Measurements from ENCODE around the gene ATOH8. TPM values are rescaled to one million over a fixed set of nuclear protein-coding genes. Genes with fewer than 3 reads are reported as not detected.

The ATOH8 gene
- polyA plus RNA-seq, 3 donors: 13.0 to 17.6 (median 15.6) TPM

DNA sequence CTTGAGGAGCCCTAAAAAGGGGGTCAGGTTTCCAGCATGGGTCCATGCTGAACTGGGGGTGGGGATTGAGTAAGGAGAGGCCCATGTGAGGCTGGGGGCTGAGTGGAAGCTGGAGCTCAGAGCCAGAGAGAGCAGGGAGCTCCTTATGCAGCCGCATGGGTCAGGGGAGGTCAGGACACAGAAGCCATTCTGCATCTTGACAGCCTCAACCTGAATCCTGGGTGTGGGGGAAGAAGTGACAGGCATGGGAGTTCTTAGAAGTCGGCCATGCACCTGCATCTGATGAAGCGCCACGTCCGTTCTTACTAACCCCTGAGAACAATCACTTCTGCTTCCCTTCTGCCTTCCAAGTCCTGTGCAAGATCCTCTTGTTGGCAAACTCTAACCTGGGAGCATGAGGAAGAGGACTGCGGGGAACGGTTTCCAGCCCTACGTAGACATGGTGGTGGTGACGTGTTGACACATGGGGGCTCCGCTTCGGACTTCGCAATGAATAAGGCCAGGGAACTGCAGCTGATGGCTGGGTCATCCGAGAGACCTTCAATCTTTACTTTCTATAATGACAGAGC is 37.4 kb upstream of the ATOH8 start:
- DNase-seq: no peak

DNA sequence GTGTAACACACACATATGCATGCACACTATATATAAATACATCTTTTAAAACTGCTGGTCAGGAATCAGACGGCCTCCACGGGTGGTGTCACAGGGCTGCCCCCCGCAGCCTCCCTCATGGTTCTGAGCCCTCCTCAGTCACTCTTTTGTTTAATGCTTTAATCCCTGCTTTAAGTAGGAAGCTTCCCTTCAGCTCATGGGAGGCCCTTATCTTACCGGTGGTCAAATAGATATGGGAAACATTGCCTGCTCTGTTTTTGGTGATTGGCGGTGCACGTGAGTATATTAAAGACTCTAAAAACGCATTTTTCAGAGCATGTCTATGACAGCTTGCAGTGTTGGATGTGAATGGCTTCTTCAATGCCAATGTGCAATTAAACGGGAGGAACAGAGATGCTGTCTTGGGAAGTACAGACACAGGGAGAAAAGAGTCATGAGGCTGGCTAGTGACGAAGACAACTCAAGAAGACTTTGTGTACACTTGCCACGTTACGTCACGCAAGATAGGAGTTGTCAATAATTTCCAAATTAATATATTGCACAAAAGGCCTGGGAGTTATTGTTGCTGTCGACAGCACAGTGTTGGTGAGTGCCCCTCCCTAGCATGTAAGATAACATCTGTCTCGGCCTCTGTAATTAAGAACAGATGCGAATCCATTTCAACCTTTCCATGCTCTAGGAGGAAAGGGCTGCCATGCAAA is 36.3 kb upstream of the ATOH8 start:
- no peak for DNase-seq

GRCh38 chr2:85718009-85718391 is 35.8 kb upstream of the ATOH8 start:
- no peak for DNase-seq

DNA sequence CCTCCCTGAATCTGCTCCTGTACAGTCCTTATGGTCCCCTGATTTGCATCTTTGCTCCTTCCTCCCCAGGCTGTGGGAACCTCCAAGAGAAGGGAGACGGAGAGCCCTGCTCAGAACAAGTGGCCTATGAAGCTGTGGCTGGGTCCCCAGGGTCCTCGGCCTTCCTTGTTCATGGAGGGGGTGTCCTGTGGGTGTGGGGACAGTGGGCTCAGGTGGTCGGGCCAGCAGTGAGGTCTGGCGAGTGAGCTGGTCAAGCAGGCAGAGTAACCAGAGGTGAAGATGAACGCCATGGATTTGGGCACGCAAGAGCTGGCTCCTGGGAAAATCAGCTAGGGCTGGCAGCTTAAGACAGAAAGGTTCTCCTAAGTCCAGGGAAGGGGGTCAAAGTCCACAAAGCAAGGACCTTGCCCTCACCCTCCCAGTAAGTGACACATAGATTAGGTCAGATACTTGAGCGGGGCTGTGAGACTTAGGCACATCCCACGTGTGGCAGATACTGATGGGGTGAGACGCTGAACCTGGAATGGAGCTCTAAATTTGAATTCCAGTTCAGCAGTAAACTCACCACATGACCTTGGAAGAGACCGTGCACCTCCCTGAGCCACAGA is 34.8 kb upstream of the ATOH8 start:
- no peak for DNase-seq

DNA sequence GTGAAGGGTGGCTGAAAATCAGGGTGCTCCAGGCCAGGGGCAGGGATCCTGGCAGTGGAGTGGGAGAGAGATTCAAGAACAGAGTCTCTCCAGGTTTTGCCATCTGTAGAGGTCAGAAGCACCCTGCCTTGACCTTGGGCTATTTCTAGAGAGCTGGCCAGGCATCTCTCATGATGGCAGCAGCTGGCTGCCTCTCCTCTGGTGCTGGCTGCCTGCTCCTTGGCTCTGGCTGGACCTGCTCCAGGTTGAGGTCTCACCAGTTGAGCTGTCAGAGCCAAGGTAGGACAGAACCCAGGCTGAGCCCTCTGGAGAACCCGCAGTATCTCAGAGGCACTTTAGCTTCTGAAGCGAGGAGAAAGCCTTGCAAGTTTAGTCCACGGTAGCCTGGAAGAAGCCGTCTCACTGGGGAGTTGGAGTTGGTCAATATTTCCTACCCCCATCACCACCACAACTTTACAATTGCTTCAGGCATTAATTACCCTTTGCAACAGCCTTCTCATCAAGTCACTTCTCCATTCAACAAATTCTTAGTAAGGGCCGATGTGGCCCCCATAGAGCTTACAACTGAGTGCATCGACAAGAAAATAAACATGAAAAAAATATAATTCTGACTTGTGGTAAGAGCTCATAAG is 34.1 kb upstream of the ATOH8 start:
- DNase-seq: no peak

DNA sequence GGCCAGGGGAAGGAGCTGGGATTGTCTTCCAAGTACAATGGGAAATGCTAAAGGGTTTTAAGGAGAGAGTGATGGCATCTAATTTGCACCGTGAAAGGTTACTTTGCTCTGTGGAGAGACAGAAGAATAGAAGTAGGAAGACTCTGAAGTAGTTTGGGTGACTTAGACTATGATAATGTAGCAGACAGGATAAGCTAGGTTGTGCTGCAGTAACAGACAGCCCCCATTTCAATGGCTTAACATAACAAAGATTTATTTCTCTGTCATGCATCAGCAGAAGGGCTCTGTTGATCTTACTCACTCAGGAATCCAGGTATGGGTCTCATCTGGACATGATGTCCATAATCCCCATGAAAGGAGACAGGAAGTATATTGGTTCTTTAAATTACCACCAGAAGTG is 33.3 kb upstream of the ATOH8 start:
- DNase-seq: no peak

GRCh38 chr2:85721641-85722040 is 32.1 kb upstream of the ATOH8 start:
- DNase-seq: no peak

DNA sequence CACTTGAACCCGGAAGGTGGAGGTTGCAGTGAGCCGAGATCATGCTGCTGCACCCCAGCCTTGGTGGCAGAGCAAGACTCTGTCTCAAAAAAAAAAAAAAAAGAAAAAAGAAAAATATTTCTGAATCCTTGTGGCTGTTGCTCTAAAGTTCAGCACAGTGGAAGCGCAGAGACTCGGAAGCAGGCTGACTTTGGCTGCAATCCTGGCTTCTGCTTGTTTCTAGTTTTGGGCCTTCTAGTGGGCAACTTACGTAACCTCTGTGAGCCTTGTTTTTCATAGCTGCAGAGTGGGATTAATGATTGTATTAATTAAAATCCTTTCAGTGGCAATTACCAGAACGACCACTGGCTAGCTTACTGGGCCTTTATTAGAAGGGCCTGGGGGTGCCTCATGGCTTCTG is 31.3 kb upstream of the ATOH8 start:
- no peak for DNase-seq

GRCh38 chr2:85723707-85724360 is 30.0 kb upstream of the ATOH8 start:
- DNase-seq: no peak

DNA sequence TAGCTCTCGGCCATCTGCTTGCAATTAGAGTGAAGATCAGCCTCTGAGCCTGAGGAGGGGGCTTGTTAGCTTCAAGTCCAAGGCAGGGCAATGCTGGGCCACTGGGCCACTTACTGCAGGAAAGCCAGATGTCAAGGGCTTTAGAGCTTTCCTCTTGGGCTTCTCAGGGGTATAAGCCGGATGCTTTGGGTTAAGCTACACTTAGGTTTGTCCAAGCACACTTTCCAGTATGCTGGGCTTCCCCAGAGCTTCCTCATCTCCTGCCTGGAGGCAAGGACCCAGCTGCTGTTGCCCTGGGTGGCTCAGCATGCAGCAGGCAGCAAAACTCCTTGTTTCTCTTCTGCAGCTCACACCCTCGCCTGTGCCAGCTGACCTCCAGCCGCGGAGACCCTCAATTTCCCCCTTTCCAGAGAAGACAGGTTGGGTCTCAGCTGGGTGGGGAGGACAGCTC is 29.0 kb upstream of the ATOH8 start:
- DNase-seq: no peak

DNA sequence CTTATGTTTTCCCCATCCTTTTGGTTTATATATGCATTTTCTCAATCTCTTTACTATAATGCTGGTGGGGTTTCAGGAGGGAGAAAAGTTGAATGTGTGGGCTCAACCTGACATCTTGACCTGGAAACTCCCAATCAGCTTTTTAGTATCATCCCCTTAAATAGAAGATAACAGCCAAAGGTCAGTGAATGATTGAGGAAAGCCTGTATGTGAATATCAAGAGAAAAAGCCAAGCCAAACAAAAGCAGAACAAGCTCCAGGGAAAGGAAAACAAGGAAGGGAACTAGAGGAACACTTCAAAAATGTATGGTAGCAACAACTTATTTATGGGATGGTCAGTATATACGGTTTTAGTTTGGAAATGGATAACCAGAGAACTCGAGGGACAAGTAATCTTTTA is 28.3 kb upstream of the ATOH8 start:
- no peak for DNase-seq

DNA sequence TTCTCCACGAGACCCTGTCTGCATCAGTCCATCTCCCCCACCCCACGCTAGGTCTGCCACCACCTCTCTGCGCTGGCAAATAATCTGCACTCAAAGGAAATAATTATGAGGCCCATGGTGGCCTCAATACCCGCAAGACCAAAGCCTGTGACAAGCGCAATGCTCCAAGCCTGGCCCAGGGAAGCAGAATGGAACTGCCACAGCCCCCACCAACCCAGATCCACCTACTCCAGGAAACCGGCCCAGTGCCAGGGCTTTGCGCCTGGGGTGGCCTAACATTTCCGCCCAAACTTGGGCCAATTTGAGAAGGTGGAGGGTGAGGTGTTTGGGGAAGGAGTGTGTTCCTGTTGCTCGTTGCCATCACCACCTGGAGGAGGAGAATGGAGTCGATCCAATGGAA is 26.0 kb upstream of the ATOH8 start:
- DNase-seq: no peak

- no peak for DNase-seq
Measured at GRCh38 chr2:85728342-85728741, 25.4 kb upstream of the ATOH8 start.

DNA sequence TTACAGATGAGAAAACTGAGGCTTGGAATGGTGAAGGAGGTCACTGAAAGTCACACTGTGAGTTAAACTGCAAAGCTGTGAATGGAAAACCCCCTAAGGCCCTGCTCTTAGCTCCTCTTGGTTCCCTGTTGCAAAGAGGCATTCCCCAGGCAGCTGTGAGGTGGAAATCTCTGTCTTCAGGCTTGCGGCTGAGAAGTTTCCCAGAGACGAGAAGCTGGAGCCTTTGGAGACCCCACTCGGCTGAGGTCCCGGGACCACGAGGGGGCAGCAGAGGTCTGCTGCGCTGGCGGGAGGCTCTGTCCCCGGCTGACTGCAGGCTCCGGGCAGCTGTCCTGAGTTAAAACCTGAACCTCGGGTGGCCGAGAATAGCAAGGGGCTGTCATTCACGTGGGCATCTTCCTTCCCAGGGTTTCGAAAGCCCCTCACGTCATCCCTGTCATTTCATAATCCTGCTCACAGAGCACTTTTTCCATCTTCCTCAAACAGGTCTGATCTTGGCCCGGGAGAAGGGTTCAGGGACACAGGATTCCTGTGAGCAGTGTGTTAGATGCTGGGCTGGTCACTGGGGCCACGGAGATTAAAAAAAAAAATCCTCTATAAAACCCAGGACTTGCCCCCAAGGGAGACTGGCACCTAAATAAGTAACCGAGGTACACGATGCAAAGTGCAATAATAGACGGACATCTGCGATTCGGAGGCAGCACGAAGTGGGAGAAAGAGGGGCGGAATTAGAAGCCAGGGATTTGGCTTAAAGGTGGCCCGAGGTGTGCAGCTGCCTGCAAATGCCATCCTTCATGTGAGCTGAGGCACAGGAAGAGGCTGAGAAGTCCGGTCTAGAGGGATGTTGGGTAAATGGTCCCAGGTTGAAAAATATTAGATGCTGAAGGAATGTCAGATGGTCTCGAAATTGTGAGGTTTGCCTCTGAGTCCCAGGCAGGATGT is 24.6 kb upstream of the ATOH8 start:
- peak; percentile 78 for DNase-seq

- DNase-seq: no peak
Measured at GRCh38 chr2:85729825-85730510, 23.8 kb upstream of the ATOH8 start.

DNA sequence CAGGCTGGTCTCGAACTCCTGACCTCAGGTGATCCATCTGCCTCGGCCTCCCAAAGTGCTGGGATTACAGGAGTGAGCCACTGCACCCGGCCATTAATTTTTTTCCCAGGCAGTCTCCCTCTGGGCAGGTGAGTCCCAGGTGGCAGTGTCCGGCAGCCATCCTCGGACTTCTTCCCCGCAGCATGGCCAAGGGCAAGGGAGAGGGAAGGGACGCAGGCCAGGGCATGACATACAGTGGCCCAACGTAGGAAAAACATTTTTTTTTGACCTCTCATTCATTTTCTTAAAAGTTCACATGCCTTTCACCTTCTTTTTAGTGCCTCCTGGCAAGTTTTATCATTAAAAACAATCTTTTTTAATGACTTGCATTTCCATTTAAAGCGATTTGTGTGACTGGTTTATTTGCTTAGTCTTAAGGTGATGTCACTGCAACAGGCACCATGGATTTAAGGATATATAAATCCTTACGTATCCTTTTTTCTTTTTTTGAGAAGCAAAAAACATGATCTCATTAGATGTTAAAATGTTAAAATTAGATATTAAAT is 23.0 kb upstream of the ATOH8 start:
- DNase-seq: no peak

DNA sequence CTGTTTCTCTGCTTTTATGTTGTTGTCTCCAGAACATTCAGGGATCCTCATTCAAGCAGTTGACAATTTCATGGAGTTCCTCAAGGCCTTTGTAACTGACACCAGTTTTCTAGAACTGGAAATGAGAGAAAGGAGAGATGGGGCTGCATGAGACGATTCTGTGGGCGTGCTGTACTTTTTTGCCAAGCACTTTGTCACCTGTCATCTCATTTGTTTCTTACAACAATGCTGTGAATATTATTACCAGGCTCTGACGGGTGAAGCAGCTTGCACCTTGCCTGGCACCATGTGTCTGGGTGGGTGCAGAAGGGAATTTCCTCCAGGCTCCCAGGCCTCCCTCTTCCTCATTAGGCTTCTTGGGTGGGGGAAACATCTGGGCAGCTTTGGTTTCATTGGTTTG is 22.2 kb upstream of the ATOH8 start:
- DNase-seq: no peak

DNA sequence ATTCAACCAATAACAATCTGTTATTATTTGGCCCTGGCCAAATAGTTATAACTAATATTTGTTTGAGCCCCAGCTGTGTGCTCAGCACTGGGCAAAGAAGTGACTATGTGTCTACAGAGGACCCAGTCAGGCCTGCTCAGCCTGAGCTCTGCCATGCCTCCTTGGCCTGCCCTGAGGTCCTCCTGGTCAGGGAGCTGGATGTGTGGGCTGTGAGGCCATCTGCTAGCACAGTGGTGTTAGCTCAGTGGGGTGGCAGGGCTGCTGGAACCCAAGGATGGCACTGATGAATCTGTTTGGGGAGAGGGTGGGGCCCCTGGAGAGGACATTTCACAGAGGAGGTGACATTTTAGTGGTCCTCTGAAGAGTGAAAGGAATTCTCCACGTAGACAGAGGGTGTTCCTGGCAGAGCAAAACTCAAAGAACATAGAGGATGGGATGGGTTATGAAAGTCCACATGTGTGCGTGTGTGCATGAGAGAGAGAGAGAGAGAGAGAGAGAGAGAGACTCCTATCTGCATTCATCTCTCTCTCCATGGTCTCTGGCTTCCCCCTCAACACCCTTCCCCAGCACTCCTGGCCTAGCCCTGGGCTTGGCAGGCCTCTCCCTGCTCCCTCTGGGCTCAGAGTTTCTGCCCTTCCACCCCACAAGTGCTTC is 21.2 kb upstream of the ATOH8 start:
- DNase-seq: no peak

DNA sequence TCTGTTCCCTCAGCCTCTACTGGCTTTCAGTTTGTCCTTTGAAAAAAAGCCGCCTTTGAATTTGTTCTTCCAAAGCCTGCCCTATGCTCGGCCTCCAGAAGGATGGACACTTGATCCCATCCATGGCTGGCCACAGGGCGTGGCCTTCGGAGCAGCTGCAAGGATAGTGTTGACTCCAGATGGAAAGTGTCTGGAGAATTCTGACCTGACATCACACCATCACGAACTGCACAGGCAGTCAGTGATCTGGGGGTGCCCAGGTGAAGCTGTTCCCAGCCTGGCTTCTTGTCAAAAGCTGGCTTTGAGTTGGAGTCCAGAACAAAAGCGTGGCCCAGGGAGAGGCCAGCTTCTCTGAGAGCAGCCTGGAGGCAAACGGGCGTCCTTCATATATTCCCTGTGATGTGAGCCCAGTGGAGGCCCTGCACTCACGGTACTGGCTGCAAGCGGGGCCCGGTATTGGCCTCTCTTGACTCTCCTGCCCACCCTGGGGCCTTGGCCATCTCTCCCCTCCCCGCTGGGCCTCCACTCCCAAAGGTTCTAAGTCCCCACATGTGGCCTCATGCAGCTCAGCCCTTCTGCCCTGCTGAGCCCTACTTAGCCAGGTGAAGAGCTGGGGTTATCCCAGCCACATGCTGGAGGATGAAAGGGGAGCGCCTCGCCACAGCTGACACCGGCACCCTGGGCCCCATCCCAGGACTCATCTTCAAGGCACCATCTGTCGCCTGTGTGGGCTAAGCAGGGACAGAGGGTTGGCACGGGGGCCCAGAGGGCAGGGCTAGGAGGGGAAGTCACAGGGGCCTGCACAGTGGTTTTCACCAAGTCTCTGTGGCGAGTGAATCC is 20.4 kb upstream of the ATOH8 start:
- DNase-seq: no peak
